Caco-2 (cell line): Measurements from ENCODE around the gene MAPK12. TPM values are rescaled to one million over a fixed set of nuclear protein-coding genes. Genes with fewer than 3 reads are reported as not detected.

Experiments used
- BruUV-seq: library from RNA; stranded (reverse); fragments of 400-500 nt; replicated peaks from 2 replicates; lab custom pipeline; 2021; lab: Mats Ljungman, UMichigan
- CTCF ChIA-PET: fragments of 300-600 bp; sonication (Branson Sonifier 250); formaldehyde crosslinking; loops from one replicate; lab custom pipeline; 2022; ENCODE audit warnings: antibody characterized with exemption; lab: Charles Lee
- POLR2A ChIA-PET: fragments of 300-600 bp; sonication (Branson Sonifier 250); formaldehyde crosslinking; loops from one replicate; lab custom pipeline; 2022; ENCODE audit warnings: antibody characterized with exemption; lab: Charles Lee
- DNase-seq, 2 experiments: peaks; one replicate each; pipeline versions ENCODE4 v3.0.0 to v3.0.0-alpha.2; 2020 to 2022
- H3K27me3 ChIP-seq: replicated peaks from 2 replicates; pipeline ENCODE4 v1.6.0; 2011; ENCODE audit warnings: low read length; ENCODE audit not compliant: control insufficient read depth, insufficient read depth
- H3K36me3 ChIP-seq: 2 replicates; pipeline ENCODE4 v1.5.1; 2011; ENCODE audit warnings: low read length; ENCODE audit not compliant: control insufficient read depth, insufficient read depth
- H3K4me1 ChIP-seq: fragments of 250-450 bp; sonication (Bioruptor Pico); 2 replicates; pipeline ENCODE4 v1.5.1; 2020; ENCODE audit warnings: mild to moderate bottlenecking
- H3K4me3 ChIP-seq: 2 replicates; pipeline ENCODE4 v1.5.1; 2011; ENCODE audit warnings: low read depth, mild to moderate bottlenecking, control low read depth, low read length
- H3K9me3 ChIP-seq: fragments of 250-450 bp; sonication (Bioruptor Pico); 2 replicates; pipeline ENCODE4 v1.5.1; 2020; ENCODE audit warnings: mild to moderate bottlenecking, moderate library complexity
- H3K27ac Mint-ChIP-seq: one replicate; pipeline ENCODE4 v1.8.0; 2022; ENCODE audit warnings: mixed read lengths; ENCODE audit not compliant: unreplicated experiment
- H3K27me3 Mint-ChIP-seq: one replicate; pipeline ENCODE4 v1.8.0; 2022; ENCODE audit warnings: mixed read lengths; ENCODE audit not compliant: insufficient read depth, unreplicated experiment
- H3K36me3 Mint-ChIP-seq: one replicate; pipeline ENCODE4 v1.8.0; 2022; ENCODE audit warnings: mild to moderate bottlenecking, mixed read lengths; ENCODE audit not compliant: insufficient read depth, unreplicated experiment
- H3K4me1 Mint-ChIP-seq: one replicate; pipeline ENCODE4 v1.8.0; 2022; ENCODE audit warnings: low read depth, mixed read lengths; ENCODE audit not compliant: unreplicated experiment
- H3K4me3 Mint-ChIP-seq: one replicate; pipeline ENCODE4 v1.8.0; 2022; ENCODE audit warnings: mild to moderate bottlenecking, moderate library complexity, mixed read lengths; ENCODE audit not compliant: unreplicated experiment
- H3K9me3 Mint-ChIP-seq: one replicate; pipeline ENCODE4 v1.8.0; 2022; ENCODE audit warnings: mixed read lengths; ENCODE audit not compliant: unreplicated experiment
- CTCF ChIP-seq, 2 experiments: fragments of 200-600 bp in 1 of 2; IDR thresholded peaks; 1 replicate in 1 of 2; 2 replicates in 1 of 2; pipeline versions ENCODE4 v1.5.1 to v1.8.0; 2011 to 2022; ENCODE audit warnings: antibody characterized with exemption in 1 of 2, control low read depth in 1 of 2, inconsistent platforms in 1 of 2, low read depth in 1 of 2, low read length in 1 of 2, mild to moderate bottlenecking in 1 of 2, moderate library complexity in 1 of 2; ENCODE audit not compliant: insufficient read depth in 1 of 2, severe bottlenecking in 1 of 2, unreplicated experiment in 1 of 2
- intact Hi-C: fragments of 100-400 bp; cut with micrococcal nuclease; formaldehyde crosslinking; loops from one replicate; pipeline ENCODE4 v1.10.0; 2022; ENCODE audit not compliant: unreplicated experiment
- total RNA-seq: library from RNA; stranded (reverse); gene quantifications from 2 replicates; pipeline ENCODE4 v1.2.3, GENCODE V29; 2022

Gene MAPK12
- total RNA-seq, 1 experiment from 2014 or later, result 37.4 TPM

GRCh38 chr22:50297510-50298265, 36.2 kb upstream of the MAPK12 start:
- Mint-ChIP-seq H3K36me3 (peaks cover 4% of the 10 kb centered on the region), H3K27me3 (no peaks in the 10 kb centered on the region), H3K9me3 (no peaks in the 10 kb centered on the region), H3K4me3 (peak overlapping the region; percentile 40), H3K4me1 (peaks cover 11% of the 10 kb centered on the region), H3K27ac (peak overlapping the region; percentile 18)
- Histone ChIP-seq H3K4me3 (no peak overlapping the region), H3K36me3 (peaks cover 3% of the 10 kb centered on the region), H3K9me3 (no peaks in the 10 kb centered on the region), H3K4me1 (peaks cover 52% of the 10 kb centered on the region), H3K27me3 (no peaks in the 10 kb centered on the region)
- no peak for DNase-seq
- no peak for TF ChIP-seq CTCF (IDR thresholded peaks at IDR 0.05; ENCODE audit: insufficient read depth in 1 of 2, low read depth in 1 of 2, low read length in 1 of 2, severe bottlenecking in 1 of 2, unreplicated experiment in 1 of 2)
- POLR2A ChIA-PET, result no interaction called here
- BruUV-seq, result no TSS peak
- intact Hi-C loops, result no loop called here
- CTCF ChIA-PET, result interaction anchor here (0.6 to 1.0 kb wide), 2 partner anchors 29 to 228 kb away, joined by 4 to 8 read pairs; partner anchors contain the start of genes DENND6B and SCO2

- no peak for TF ChIP-seq CTCF (IDR thresholded peaks at IDR 0.05; ENCODE audit: insufficient read depth in 1 of 2, low read depth in 1 of 2, low read length in 1 of 2, severe bottlenecking in 1 of 2, unreplicated experiment in 1 of 2)
- peaks cover 16% of the 10 kb centered on the region for H3K4me1 Mint-ChIP-seq
- H3K27me3 Mint-ChIP-seq, result no peaks in the 10 kb centered on the region
- peaks cover 52% of the 10 kb centered on the region for H3K4me1 ChIP-seq
- peaks cover 9% of the 10 kb centered on the region for H3K36me3 Mint-ChIP-seq
- H3K4me3 ChIP-seq, result no peak overlapping the region
- DNase-seq, result no peak
- no peaks in the 10 kb centered on the region for H3K9me3 Mint-ChIP-seq
- no peaks in the 10 kb centered on the region for H3K27me3 ChIP-seq
- POLR2A ChIA-PET, result no interaction called here
- H3K4me3 Mint-ChIP-seq, result no peak overlapping the region
- no TSS peak for BruUV-seq
- intact Hi-C loops, result no loop called here
- CTCF ChIA-PET, result interaction anchor here (0.6 to 1.0 kb wide), 2 partner anchors 30 to 229 kb away, joined by 4 to 8 read pairs; partner anchors contain the start of genes DENND6B and SCO2
- peak overlapping the region; percentile 18 for H3K27ac Mint-ChIP-seq
- H3K9me3 ChIP-seq, result no peaks in the 10 kb centered on the region
- peaks cover 3% of the 10 kb centered on the region for H3K36me3 ChIP-seq
These were observed 35.4 kb upstream of the MAPK12 start for GRCh38 chr22:50296658-50297490.

GRCh38 chr22:50294319-50294656, 32.8 kb upstream of the MAPK12 start:
- peaks cover 48% of the 10 kb centered on the region for H3K4me1 ChIP-seq
- Mint-ChIP-seq H3K27ac (peak overlapping the region; percentile 88), H3K4me1 (peaks cover 16% of the 10 kb centered on the region)

More at GRCh38 chr22:50294319-50294656, 32.8 kb upstream of the MAPK12 start:
- Histone ChIP-seq H3K36me3 (peaks cover 7% of the 10 kb centered on the region), H3K4me3 (no peak overlapping the region), H3K9me3 (no peaks in the 10 kb centered on the region), H3K27me3 (no peaks in the 10 kb centered on the region)
- Mint-ChIP-seq H3K9me3 (no peaks in the 10 kb centered on the region), H3K36me3 (peaks cover 14% of the 10 kb centered on the region), H3K4me3 (peak overlapping the region; percentile 75), H3K27me3 (no peaks in the 10 kb centered on the region)
- TSS peak; percentile 70 for BruUV-seq
- ChIA-PET CTCF (interaction anchor here (0.7 to 1.5 kb wide), 8 partner anchors 10 to 231 kb away, joined by 3 to 13 read pairs (median 4); partner anchors contain the start of genes DENND6B, NCAPH2 and SCO2), POLR2A (interaction anchor here (0.6 to 1.9 kb wide), 5 partner anchors 10 to 238 kb away, joined by 3 to 25 read pairs (median 7); partner anchors contain the start of genes DENND6B and PLXNB2)
- no peak for DNase-seq
- intact Hi-C loops, result no loop called here
- no peak for TF ChIP-seq CTCF (IDR thresholded peaks at IDR 0.05; ENCODE audit: insufficient read depth in 1 of 2, low read depth in 1 of 2, low read length in 1 of 2, severe bottlenecking in 1 of 2, unreplicated experiment in 1 of 2)
